Measurements from ENCODE around the gene ZNF474.

- TF ChIP-seq CTCF (IDR thresholded peaks at IDR 0.05): no peak
- TF ChIP-seq POLR2A (IDR thresholded peaks at IDR 0.05): no peak
Measured at GRCh38 chr5:122081541-122081940, 47.8 kb upstream of the ZNF474 start.

All from prostate gland (tissue), 2 donors.